ENCODE measurements around the gene CHST12.
"Not testable (repeated sequence)": the region's sequence is repeated elsewhere in the genome, so short reads cannot be mapped to it uniquely, and the experiment has no call there.

CHST12 gene

GRCh38 chr7:2435146-2435545 lies 31.7 kb downstream of the CHST12 start:
- DNase-seq (ENCODE audit: low spot score): no peak

DNA sequence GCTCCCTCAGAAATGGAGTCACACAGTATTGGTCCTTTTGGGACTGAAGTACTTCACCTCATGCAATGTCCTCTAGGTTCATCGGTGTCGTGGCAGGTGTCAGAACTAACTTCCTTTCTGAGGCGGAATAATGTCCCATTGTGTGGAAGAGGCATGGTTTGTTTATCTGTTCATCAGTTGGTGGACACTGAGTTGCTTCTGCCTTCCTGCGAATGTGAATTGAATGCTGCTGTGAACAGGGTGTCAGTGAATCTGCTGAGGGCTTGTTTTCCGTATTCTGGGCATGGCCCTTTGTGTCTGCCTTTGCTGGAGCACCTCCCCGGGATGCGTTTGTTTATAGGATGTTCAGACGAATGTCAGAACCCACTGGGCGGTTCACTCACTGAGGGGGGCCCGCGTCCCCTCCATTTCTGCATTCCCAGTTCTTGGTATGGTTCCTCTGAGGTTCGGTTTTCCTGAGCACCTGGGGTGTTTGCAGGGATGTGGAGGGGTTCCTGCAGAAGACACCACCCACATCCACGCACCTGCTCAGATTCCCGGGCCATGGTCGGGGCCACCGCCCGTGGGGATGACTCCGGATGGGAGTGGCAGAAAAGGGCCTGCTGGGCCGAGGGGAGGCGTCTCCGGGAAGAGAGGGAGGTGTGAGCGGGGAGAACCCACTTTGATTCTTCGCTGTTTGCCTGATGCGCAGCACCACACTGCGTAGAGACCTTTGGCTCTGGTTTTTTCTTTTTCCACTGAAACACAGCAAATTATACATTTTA lies 33.1 kb downstream of the CHST12 start:
- DNase-seq (ENCODE audit: low spot score): no peak

DNA sequence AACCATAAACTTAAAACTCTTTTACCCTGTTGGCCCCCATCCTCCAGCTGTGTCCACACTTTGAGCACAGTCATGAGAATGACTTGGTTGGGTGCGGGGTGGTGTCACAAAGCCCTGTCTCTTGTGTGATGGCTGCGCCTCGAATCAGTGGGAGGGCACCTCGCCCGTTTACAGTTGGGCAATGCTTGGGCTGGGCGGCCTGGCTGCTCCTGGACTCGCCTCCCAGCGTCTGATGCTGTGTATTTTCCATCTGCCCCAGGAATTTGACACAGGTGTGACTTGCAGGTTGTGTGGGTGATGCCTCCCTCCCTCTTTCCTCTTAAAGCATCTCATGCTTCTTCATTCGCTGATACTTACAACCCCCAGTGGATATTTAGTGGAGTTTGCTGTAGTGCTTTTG lies 33.7 kb downstream of the CHST12 start:
- DNase-seq (ENCODE audit: low spot score): no peak

- DNase-seq (ENCODE audit: low spot score): no peak
These were observed 34.2 kb downstream of the CHST12 start for GRCh38 chr7:2437537-2438148.

- no peak for DNase-seq (ENCODE audit: low spot score)
These were observed 34.8 kb downstream of the CHST12 start for GRCh38 chr7:2438186-2438585.

GRCh38 chr7:2438775-2439174 lies 35.4 kb downstream of the CHST12 start:
- no peak for DNase-seq (ENCODE audit: low spot score)

- DNase-seq (ENCODE audit: low spot score): no peak
These were observed 37.3 kb downstream of the CHST12 start for GRCh38 chr7:2440608-2441245.

- no peak for DNase-seq (ENCODE audit: low spot score)
These were observed 38.1 kb downstream of the CHST12 start for GRCh38 chr7:2441430-2442058.

DNA sequence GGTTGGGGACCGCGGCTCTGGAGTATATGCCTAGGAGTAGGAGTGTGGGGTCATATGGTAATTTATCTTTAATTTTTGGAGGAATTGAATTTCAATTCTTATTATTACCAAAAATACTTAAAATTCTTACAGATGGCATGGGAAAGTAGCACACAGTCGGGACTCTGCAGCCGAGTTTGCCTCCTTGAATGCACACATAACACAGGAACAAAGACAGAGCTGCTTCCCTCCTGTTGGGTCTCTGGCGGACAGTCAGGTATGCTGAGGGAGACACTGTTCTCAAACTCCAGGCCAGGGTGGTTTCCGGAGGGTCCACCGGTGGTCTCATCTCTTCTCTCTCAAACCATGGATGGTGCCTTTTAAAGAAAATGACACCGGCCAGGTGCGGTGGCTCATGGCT lies 40.1 kb downstream of the CHST12 start:
- no peak for DNase-seq (ENCODE audit: low spot score)

DNA sequence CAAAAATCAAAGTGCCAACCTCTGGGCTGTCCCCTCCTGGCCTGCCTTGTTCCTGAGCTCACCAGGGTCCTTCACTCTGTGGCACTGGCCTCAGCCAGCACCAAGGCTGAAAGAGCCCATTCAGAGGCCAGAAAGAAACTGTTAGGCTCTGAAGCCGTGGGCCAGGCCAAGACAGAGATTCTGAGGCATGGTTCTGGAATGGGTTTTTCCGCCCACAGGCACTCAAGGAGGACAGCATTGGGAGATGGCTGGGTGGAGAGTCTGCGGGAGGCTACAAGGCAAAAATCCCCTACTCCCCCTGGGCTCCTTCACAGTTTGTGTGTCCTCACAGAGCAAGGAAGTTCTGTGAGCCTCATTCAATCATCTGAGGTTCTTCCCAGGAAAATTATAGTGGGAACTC lies 41.1 kb downstream of the CHST12 start:
- no peak for DNase-seq (ENCODE audit: low spot score)

DNA sequence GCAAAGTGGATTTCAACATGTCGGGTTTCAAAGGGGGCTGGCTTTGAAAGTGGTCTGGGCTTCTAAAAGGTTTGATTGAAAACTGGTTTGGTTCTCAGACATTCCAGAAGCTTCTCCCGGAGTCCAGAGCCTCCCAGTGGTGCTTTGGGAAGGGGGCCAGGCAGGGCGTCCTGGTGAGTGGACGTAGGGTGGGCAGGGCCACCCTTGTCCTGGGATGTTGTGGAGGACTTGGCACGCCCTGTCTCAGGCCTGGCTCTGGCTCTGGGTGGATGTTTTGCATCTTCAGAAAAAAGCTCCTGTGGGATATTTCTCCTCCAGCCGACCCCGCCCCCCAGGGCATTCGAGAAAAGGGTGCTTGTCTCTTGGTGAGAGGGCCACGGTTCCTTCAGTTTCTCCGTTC lies 41.6 kb downstream of the CHST12 start:
- DNase-seq (ENCODE audit: low spot score): no peak

DNA sequence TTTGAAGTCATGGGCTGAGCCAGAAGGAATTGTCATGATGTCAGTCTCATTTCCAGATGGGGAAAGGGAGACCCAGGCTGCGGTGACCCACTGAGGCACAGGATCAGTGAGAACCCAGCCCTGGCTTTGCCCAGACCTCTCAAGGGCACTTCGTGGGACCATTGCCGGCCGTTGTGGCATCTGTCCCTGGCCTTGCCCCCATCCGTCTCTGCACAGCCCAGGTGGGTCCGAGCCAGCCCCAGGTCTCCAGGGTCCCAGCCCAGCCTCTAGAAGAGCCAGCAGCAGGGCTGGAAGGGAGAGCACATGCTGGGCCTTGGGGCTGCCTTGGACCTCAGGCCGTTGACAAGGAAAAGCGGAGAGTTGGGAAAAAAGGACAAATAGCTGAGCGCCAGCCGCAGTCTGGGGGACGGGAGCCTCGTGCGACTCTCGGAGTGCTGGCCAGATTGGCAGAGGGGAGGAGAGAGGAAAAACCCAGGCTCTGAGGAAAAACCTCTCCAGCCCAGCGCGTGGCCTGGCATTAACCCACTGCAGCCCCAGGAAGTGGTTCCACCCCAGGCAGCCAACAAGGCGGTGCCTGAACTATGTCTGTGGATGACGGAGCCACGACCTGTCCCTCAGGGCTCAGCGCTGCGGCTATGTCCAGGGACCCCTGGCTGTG lies 42.6 kb downstream of the CHST12 start:
- no peak for DNase-seq (ENCODE audit: low spot score)

- no peak for DNase-seq (ENCODE audit: low spot score)
These were observed 43.3 kb downstream of the CHST12 start for GRCh38 chr7:2446676-2447075.

DNA sequence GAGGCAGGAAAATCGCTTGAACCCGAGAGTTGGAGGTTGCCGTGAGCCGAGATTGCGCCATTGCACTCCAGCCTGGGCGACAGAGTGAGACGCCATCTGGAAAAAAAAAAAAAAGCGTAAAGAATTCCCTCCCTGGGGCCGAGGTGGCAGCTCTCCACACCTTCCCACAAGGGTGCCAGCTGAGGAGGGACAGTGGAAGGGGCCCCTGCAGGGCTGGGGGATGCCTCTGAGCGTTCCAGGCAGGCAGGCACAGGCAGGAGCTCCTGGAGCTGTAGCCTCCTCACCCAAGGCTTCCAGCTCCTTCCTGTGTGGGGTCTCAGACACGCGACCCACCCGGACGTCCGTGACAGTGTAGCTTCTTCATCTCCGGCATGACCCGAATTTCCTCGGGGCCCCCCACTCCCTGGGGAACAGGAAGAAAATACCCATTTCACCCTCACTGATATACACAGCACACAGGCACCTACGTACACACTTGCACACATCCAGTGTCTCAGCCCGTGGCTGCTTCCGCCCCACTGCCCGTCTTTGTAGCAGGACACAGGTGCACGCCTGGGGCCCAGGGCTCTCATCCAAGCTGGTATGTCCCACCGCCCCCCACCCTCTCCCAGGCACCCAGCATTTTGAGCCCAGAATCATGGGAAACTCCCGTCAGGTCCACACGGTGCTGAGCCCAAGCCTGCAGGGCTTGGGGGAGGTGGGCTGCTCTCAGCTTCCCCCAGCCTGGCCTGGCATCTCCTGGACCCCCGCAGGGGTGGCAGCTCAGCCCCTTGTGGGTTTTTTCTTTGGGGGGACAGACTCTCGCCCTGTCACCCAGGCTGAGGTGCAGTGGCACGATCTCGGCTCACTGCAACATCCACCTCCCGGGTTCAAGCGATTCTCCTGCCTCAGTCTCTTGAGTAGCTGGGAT lies 47.0 kb downstream of the CHST12 start:
- no peak for DNase-seq (ENCODE audit: low spot score)

DNA sequence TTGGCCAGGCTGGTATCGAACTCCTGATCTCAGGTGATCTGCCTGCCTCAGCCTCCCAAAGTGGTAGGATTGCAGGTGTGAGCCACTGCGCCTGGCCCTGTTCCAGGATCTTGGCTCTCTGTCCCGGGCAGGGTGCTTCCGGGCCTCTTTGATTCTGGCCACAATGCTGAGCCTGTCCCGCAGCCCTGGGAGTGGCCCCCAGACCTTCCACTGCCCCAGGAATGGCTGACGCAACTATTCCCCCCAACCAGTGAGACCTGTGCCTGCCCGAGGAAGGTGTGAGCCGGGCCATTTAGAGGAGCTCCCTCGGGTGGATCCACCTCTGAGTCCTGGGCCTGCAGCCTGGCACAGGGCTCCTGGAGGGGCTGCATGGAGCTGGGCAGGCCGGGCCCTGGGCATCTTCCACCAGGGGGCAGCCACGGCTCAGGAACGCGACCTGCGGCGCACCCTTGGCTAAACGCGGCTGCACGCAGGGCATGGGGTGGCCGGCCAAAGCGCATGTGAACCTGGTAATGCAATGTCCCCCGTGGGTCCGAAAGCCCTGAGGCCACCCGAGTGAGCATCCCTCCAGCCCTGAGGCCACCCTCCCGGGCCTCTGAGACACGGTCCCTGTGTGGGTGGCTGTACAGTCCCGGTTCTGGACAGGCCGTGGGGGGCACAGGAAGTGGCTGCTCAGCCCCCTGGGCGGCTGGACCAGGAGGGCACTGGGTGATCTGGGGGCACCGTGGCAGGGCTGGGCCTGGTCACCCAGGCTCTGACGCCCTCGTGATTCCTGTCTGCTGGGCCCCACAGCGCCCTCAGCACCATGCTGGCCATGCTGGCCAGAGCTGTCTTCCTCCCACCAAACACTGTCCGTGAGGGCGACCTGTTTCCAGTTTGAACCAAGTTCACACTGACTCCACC lies 48.0 kb downstream of the CHST12 start:
- DNase-seq (ENCODE audit: low spot score): peak; percentile 75

GRCh38 chr7:2452074-2452507 lies 48.7 kb downstream of the CHST12 start:
- DNase-seq (ENCODE audit: low spot score): no peak

- no peak for DNase-seq (ENCODE audit: low spot score)
These were observed 49.3 kb downstream of the CHST12 start for GRCh38 chr7:2452643-2453270.

DNA sequence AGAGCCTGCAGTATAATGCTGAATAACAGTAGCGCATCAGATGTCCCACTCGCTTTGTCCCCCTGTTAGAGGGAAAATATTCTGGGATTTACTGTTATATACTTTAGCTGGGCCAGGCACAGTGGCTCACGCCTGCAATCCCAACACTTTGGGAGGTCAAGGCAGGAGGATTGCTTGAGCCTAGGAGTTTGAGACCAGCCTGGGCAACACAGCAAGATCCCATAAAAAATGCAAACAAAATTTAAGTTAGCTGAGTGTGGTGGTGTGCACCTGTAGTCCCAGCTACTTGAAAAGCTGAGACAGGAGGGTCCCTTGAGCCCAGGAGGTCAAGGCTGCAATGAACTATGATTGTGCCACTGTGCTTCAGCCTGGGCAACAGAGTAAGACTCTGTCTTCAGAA lies 50.4 kb downstream of the CHST12 start:
- not testable (repeated sequence) for DNase-seq (ENCODE audit: low spot score)

DNA sequence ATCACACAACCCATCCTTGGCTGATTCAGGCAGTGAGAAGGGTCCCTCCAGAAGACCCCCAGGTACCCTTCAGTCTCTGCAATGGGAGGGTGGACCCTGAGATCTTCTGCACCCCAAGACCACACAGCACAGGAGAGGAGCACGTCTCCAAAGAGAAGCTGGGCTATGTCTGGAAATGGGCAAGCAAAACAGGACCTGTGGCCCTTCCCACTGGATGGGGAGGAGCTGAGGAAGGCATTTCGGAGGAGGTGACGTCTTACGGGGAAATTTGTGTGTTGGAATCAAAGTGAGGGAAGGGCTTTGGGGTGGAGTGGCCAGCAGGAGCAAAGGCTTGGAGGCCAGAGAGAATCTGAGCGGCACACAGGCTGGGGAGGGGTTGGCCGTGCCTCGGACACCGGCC lies 56.3 kb downstream of the CHST12 start:
- DNase-seq (ENCODE audit: low spot score): no peak

DNA sequence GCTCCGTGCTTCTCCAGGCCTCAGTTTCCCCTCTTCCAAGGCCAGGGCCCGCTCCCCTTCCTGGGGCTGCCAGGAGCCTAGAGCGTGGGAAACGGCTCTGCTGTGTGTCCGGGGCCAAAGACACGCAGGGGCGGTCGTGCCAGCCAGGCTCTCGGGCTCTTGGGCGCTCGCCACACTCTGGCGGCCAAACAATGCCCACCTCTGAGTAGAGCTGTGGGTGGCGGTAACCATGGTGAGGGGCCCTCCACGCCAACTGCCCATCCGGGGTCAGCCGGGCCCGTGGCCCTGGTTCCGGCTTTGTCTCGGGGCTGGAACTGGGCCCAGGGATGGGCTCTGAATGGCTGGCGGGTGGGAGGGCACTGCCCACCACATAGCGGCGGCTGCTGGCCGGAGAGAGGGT lies 56.8 kb downstream of the CHST12 start:
- DNase-seq (ENCODE audit: low spot score): no peak

All from CD4-positive, alpha-beta T cell treated with Interleukin-2 at 100 ng/mL for 4 hours (primary cell).